T1000 (cell line): ENCODE measurements around the gene TMEM178A.

Experiments used
- DNase-seq: peaks from one replicate; lab custom pipeline; 2025; ENCODE audit warnings: mixed read lengths; lab: John Stamatoyannopoulos, UW

TMEM178A gene

GRCh38 chr2:39739386-39739785, 73.7 kb downstream of the TMEM178A start:
- DNase-seq, result no peak

DNA sequence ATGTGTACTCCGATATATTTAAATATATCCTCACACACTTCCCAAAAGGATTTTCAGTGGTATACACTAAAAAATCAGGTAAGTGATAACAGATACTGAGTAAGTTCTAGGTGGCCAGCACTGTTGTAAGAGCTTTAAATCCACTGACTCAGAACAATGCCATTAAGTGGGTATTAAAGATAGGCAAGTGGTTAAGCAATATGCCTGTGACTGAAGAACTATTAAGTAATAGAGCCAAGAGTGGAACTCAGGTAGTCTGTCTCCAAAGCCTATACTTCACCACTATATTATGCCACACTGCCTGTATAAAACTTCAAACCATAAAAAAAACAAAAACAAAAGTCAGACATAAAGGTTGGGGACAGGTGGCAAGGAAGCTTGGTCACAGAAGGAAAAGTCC, 76.2 kb downstream of the TMEM178A start:
- no peak for DNase-seq

GRCh38 chr2:39743269-39743776, 77.6 kb downstream of the TMEM178A start:
- DNase-seq, result no peak

GRCh38 chr2:39755466-39755865, 89.7 kb downstream of the TMEM178A start:
- DNase-seq, result no peak

GRCh38 chr2:39757156-39757555, 91.4 kb downstream of the TMEM178A start:
- no peak for DNase-seq

DNA sequence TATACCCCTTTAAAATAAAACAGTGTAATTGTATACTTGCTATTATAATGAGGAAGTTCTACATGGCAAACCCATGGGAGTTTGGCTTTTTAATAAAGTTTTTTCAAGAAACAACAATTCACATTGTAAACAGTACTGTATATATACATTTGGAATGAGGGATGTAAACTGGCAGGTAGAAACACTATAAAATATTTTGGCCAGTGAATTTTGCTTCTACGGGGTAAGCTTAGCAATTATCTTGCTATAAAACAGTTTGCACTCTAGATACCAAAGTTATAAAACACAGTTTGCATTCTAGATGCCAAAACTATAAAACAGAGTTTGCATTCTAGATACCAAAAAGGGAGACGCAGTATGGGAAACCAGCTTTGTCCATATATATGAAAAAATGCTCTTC, 96.7 kb downstream of the TMEM178A start:
- no peak for DNase-seq
